ENCODE data around the gene BMERB1. TPM values are rescaled to one million over a fixed set of nuclear protein-coding genes. Genes with fewer than 3 reads are reported as not detected.

Gene BMERB1
- total RNA-seq, 1 donor from 2014 or later = 35.9 TPM

- Mint-ChIP-seq H3K27ac (ENCODE audit: unreplicated experiment) (peak overlapping the region; percentile 22), H3K9me3 (ENCODE audit: low read depth) (no peaks in the 10 kb centered on the region), H3K27me3 (ENCODE audit: low read depth) (no peaks in the 10 kb centered on the region), H3K4me3 (ENCODE audit: unreplicated experiment) (no peak overlapping the region), H3K36me3 (ENCODE audit: low read depth) (peaks cover 32% of the 10 kb centered on the region), H3K4me1 (ENCODE audit: low read depth) (no peaks in the 10 kb centered on the region)
- no peak for TF ChIP-seq CTCF (IDR thresholded peaks at IDR 0.05)
- no peak for DNase-seq (ENCODE audit: low spot score)
These were observed 197.5 kb downstream of the BMERB1 start for GRCh38 chr16:15631730-15632409.

- no peaks in the 10 kb centered on the region for H3K27me3 Mint-ChIP-seq (ENCODE audit: low read depth)
- no peak for TF ChIP-seq CTCF (IDR thresholded peaks at IDR 0.05)
- no peak for DNase-seq (ENCODE audit: low spot score)
- no peaks in the 10 kb centered on the region for H3K9me3 Mint-ChIP-seq (ENCODE audit: low read depth)
- peaks cover 41% of the 10 kb centered on the region for H3K36me3 Mint-ChIP-seq (ENCODE audit: low read depth)
- peaks cover 3% of the 10 kb centered on the region for H3K4me1 Mint-ChIP-seq (ENCODE audit: low read depth)
- H3K27ac Mint-ChIP-seq (ENCODE audit: unreplicated experiment) = no peak overlapping the region
- no peak overlapping the region for H3K4me3 Mint-ChIP-seq (ENCODE audit: unreplicated experiment)
These were observed 201.5 kb downstream of the BMERB1 start for GRCh38 chr16:15635926-15636325.

- H3K9me3 Mint-ChIP-seq (ENCODE audit: low read depth) = no peaks in the 10 kb centered on the region
- H3K4me1 Mint-ChIP-seq (ENCODE audit: low read depth) = peaks cover 7% of the 10 kb centered on the region
- H3K36me3 Mint-ChIP-seq (ENCODE audit: low read depth) = peaks cover 40% of the 10 kb centered on the region
- H3K27ac Mint-ChIP-seq (ENCODE audit: unreplicated experiment) = no peak overlapping the region
- no peak for TF ChIP-seq CTCF (IDR thresholded peaks at IDR 0.05)
- no peak overlapping the region for H3K4me3 Mint-ChIP-seq (ENCODE audit: unreplicated experiment)
- DNase-seq (ENCODE audit: low spot score) = no peak
- no peaks in the 10 kb centered on the region for H3K27me3 Mint-ChIP-seq (ENCODE audit: low read depth)
These were observed 202.0 kb downstream of the BMERB1 start for GRCh38 chr16:15636392-15636873.

Other genes with a start within 250 kb of the BMERB1 start
- 6.9 to 11.5 TPM (median 7.7 TPM) in 3 replicates for gene NPIPA5, start 56.3 kb upstream of the BMERB1 start, total RNA-seq
- gene MPV17L, start 38.8 kb upstream of the BMERB1 start, total RNA-seq = 0.94 to 3.8 TPM (median 3.5 TPM) in 3 replicates
- gene MARF1, start 208.6 kb downstream of the BMERB1 start, total RNA-seq = 50.8 to 61.5 TPM (median 54.4 TPM) in 3 replicates
- 29.3 to 32.9 TPM (median 32.3 TPM) in 3 replicates for gene NDE1, start 215.7 kb downstream of the BMERB1 start, total RNA-seq